H1 (cell line): ENCODE data around the gene HSF4. TPM values are rescaled to one million over a fixed set of nuclear protein-coding genes. Genes with fewer than 3 reads are reported as not detected.

Source experiments
- ASH2L ChIP-seq: fragments of 200-600, 300-600 bp; sonication (generic); IDR thresholded peaks from one replicate; pipeline ENCODE4 v1.7.1; 2017; ENCODE audit warnings: low read length
- BRCA1 ChIP-seq: IDR thresholded peaks from 2 replicates; pipeline ENCODE4 v1.6.1; 2012; ENCODE audit warnings: low read depth, low read length, improper control_type of control experiment
- CEBPB ChIP-seq: IDR thresholded peaks from 2 replicates; pipeline ENCODE4 v1.6.1; 2012; ENCODE audit warnings: low read depth, low read length
- CHD1 ChIP-seq: IDR thresholded peaks from 2 replicates; pipeline ENCODE4 v1.6.1; 2012; ENCODE audit warnings: low read depth, low read length, improper control_type of control experiment
- CHD2 ChIP-seq: IDR thresholded peaks from 2 replicates; pipeline ENCODE4 v1.6.1; 2012; ENCODE audit warnings: low read length, improper control_type of control experiment
- CREB1 ChIP-seq: IDR thresholded peaks from 2 replicates; pipeline ENCODE4 v1.6.1; 2012; ENCODE audit warnings: inconsistent platforms
- CTBP2 ChIP-seq: IDR thresholded peaks from 2 replicates; pipeline ENCODE4 v1.7.0; 2011; ENCODE audit warnings: borderline replicate concordance, mild to moderate bottlenecking, moderate library complexity, mixed read lengths, low read length; ENCODE audit not compliant: insufficient read depth, insufficient read length
- EGR1 ChIP-seq: IDR thresholded peaks from 2 replicates; pipeline ENCODE4 v1.6.1; 2011; ENCODE audit warnings: low read depth, low read length, borderline replicate concordance
- FOSL1 ChIP-seq: IDR thresholded peaks from 2 replicates; pipeline ENCODE4 v1.6.1; 2011; ENCODE audit warnings: mild to moderate bottlenecking, low read depth, low read length, moderate library complexity; ENCODE audit not compliant: insufficient read depth
- MAFK ChIP-seq: IDR thresholded peaks from 2 replicates; pipeline ENCODE4 v1.6.1; 2012; ENCODE audit warnings: low read depth, mild to moderate bottlenecking, improper control_type of control experiment, low read length
- MAX ChIP-seq: IDR thresholded peaks from 2 replicates; pipeline ENCODE4 v1.6.1; 2012; ENCODE audit warnings: inconsistent platforms
- NRF1 ChIP-seq: IDR thresholded peaks from 2 replicates; pipeline ENCODE4 v1.6.1; 2011; ENCODE audit warnings: mild to moderate bottlenecking, low read depth, low read length, improper control_type of control experiment
- RAD21 ChIP-seq, 2 experiments: IDR thresholded peaks in 1 of 2; conservative IDR thresholded peaks in 1 of 2; 2 replicates each; pipeline ENCODE4 v1.6.1; 2011; ENCODE audit warnings: low read depth in 2 of 2, low read length in 2 of 2, improper control_type of control experiment in 1 of 2, inconsistent platforms in 1 of 2, mild to moderate bottlenecking in 1 of 2, moderate library complexity in 1 of 2
- RBBP5 ChIP-seq: IDR thresholded peaks from 2 replicates; pipeline ENCODE4 v1.7.1; 2012; ENCODE audit warnings: low read depth, mild to moderate bottlenecking, inconsistent platforms, low read length, moderate library complexity, borderline replicate concordance
- RFX5 ChIP-seq: IDR thresholded peaks from 2 replicates; pipeline ENCODE4 v1.6.1; 2011; ENCODE audit warnings: low read depth, low read length, improper control_type of control experiment, borderline replicate concordance
- RNF2 ChIP-seq: fragments of 200-900, 300-1000 bp; sonication (generic); IDR thresholded peaks from 2 replicates; pipeline ENCODE4 v1.7.1; 2016; ENCODE audit warnings: borderline replicate concordance, low read depth, mild to moderate bottlenecking, antibody characterized with exemption, low read length; ENCODE audit not compliant: poor library complexity, severe bottlenecking; ENCODE audit errors: missing control alignments
- SIN3A ChIP-seq, 2 experiments: IDR thresholded peaks in 1 of 2; conservative IDR thresholded peaks in 1 of 2; 2 replicates each; pipeline ENCODE4 v1.6.1; 2011 to 2012; ENCODE audit warnings: low read length in 2 of 2, improper control_type of control experiment in 1 of 2, low read depth in 1 of 2, mild to moderate bottlenecking in 1 of 2
- SIRT6 ChIP-seq: IDR thresholded peaks from one replicate; pipeline ENCODE4 v1.7.1; 2012; ENCODE audit warnings: low read length, inconsistent platforms
- SP1 ChIP-seq: IDR thresholded peaks from 2 replicates; pipeline ENCODE4 v1.6.1; 2011; ENCODE audit warnings: low read depth, low read length
- SRF ChIP-seq: IDR thresholded peaks from 2 replicates; pipeline ENCODE4 v1.6.1; 2011; ENCODE audit warnings: mild to moderate bottlenecking, low read depth, low read length, moderate library complexity
- TBP ChIP-seq: IDR thresholded peaks from 2 replicates; pipeline ENCODE4 v1.6.1; 2011; ENCODE audit warnings: low read depth, low read length, improper control_type of control experiment
- TCF12 ChIP-seq: IDR thresholded peaks from 2 replicates; pipeline ENCODE4 v1.6.1; 2011; ENCODE audit warnings: low read depth, mild to moderate bottlenecking, low read length
- polyA plus RNA-seq, 7 experiments: library from polyadenylated mRNA; depleted of rRNA in 3 of 7; stranded (reverse) in 5 of 7; unstranded in 2 of 7; fragments of >200 nt in 5 of 7; fragments of 200-250 nt in 2 of 7; gene quantifications; 1 replicate in 5 of 7; 2 replicates in 1 of 7; 4 replicates in 1 of 7; pipeline versions ENCODE4 v1.2.1 to v1.2.3, GENCODE V29; 2011 to 2013; ENCODE audit warnings: missing spikeins in 2 of 7, mixed read lengths in 2 of 7
- total RNA-seq: library from RNA; stranded (reverse); fragmentation: NEBNext Ultra II Directional; extraction: Animal tissue kit (Norgen Biotek cat#: 25700); gene quantifications from 2 replicates; pipeline ENCODE4 v1.2.1, GENCODE V29; 2021
- TF ChIP-seq, protein P1 (sequence below): IDR thresholded peaks from 2 replicates; pipeline ENCODE4 v1.6.1; 2011; ENCODE audit warnings: low read length, improper control_type of control experiment

HSF4 gene
- total and polyA plus RNA-seq, 2 of the 8 experiments (the other 6 are each of a cell fraction or from before 2014, with no cell fraction given): 0.14 TPM; not detected in 1

DNA sequence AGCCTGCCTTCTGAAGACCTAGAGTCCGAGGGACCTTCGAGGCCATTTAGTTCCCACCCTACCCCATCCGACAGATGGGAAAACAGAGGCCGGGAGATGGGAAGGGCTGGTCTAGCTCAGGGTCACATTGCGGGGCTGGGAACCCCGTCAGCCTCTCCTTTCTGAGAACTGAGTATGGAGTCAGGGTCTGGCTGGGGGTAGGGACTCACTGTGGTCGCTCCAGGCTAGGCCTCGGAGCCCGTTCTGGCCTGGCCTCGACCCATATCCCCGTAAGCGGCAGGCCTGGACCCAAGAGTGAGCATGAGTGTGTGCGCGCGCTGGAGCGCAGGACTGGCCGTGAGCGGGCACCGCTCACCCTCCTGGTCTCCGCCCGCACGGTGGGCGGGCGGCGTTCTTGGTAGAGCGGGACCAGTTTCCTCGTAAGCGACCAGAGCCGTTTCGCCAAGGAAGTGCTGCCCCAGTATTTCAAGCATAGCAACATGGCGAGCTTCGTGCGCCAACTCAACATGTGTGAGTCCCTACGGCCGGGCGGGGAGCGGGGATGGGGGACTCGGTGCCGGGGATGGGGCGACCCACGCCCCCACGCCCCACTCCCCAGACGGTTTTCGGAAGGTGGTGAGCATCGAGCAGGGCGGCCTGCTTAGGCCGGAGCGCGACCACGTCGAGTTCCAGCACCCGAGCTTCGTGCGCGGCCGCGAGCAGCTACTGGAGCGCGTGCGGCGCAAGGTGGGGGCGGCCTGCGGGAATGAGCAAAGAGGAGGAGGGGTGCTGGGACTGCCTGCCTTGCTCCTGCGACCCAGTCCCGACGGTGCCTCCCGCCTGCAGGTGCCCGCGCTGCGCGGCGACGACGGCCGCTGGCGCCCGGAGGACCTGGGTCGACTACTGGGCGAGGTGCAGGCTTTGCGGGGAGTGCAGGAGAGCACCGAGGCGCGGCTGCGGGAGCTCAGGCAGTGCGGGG is 855 bp downstream of the HSF4 start (continued):
- TF ChIP-seq SP1: no peak
- TF ChIP-seq ASH2L: peak; percentile 27
- TF ChIP-seq CHD2: no peak
- no peak for TF ChIP-seq CREB1
- no peak for TF ChIP-seq CHD1
- no peak for TF ChIP-seq FOSL1
- TF ChIP-seq MAX: peak; percentile 90
- no peak for TF ChIP-seq SRF
- no peak for TF ChIP-seq CEBPB
- TF ChIP-seq CTBP2: no peak
- no peak for TF ChIP-seq BRCA1
- TF ChIP-seq RFX5: no peak
- 0 out of 2 replicates have a peak, but pooled peaks have one; percentile 38 for TF ChIP-seq RBBP5
- peak; percentile 89 for TF ChIP-seq RNF2
- no peak for TF ChIP-seq SIRT6
- TF ChIP-seq EGR1: no peak
- TF ChIP-seq SIN3A (conservative IDR thresholded peaks at IDR 0.05 in 1 of 2, IDR thresholded peaks at IDR 0.05 in 1 of 2; ENCODE audit: low read depth in 1 of 2, low read length in 2 of 2): no peak
- no peak for TF ChIP-seq TBP
- TF ChIP-seq, protein P1, sequence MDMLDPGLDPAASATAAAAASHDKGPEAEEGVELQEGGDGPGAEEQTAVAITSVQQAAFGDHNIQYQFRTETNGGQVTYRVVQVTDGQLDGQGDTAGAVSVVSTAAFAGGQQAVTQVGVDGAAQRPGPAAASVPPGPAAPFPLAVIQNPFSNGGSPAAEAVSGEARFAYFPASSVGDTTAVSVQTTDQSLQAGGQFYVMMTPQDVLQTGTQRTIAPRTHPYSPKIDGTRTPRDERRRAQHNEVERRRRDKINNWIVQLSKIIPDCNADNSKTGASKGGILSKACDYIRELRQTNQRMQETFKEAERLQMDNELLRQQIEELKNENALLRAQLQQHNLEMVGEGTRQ: no peak
- no peak for TF ChIP-seq MAFK
- TF ChIP-seq NRF1: no peak
- TF ChIP-seq TCF12: no peak
- TF ChIP-seq RAD21 (IDR thresholded peaks at IDR 0.05 in 1 of 2, conservative IDR thresholded peaks at IDR 0.05 in 1 of 2; ENCODE audit: low read depth in 2 of 2, low read length in 2 of 2): no peak
